KMS-11 (cell line): ENCODE measurements around the gene TMEM125.

Experiments used
- H2AFZ ChIP-seq: fragments of 200-600 bp; sonication (generic); 2 replicates; pipeline ENCODE4 v1.6.1; 2016; ENCODE audit warnings: antibody characterized with exemption, mixed run types, low read depth
- H3K27ac ChIP-seq: fragments of 200-600 bp; sonication (generic); 2 replicates; pipeline ENCODE4 v1.6.1; 2016; ENCODE audit warnings: mild to moderate bottlenecking, mixed run types
- H3K27me3 ChIP-seq: fragments of 200-600 bp; sonication (generic); 2 replicates; pipeline ENCODE4 v1.6.1; 2017; ENCODE audit warnings: mild to moderate bottlenecking, low read depth, mixed run types, moderate library complexity; ENCODE audit not compliant: insufficient read depth
- H3K36me3 ChIP-seq: fragments of 200-600 bp; sonication (generic); 2 replicates; pipeline ENCODE4 v1.6.1; 2017; ENCODE audit warnings: mild to moderate bottlenecking, mixed run types; ENCODE audit not compliant: insufficient read depth
- H3K4me1 ChIP-seq: fragments of 200-600 bp; sonication (generic); 2 replicates; pipeline ENCODE4 v1.6.1; 2016; ENCODE audit warnings: mild to moderate bottlenecking, low read depth, mixed run types; ENCODE audit not compliant: poor library complexity, severe bottlenecking
- H3K4me2 ChIP-seq: fragments of 200-600 bp; sonication (generic); 2 replicates; pipeline ENCODE4 v1.7.0; 2016; ENCODE audit warnings: mild to moderate bottlenecking, mixed run types
- H3K4me3 ChIP-seq: fragments of 200-600 bp; sonication (generic); IDR thresholded peaks from 2 replicates; pipeline ENCODE4 v1.6.1; 2017; ENCODE audit warnings: low read depth, low read length, mixed read lengths; ENCODE audit not compliant: insufficient read depth
- H3K79me2 ChIP-seq: fragments of 200-600 bp; sonication (generic); 2 replicates; pipeline ENCODE4 v1.6.1; 2016; ENCODE audit warnings: low read depth, mixed run types; ENCODE audit not compliant: insufficient read depth
- H3K9ac ChIP-seq: fragments of 200-600 bp; sonication (generic); 2 replicates; pipeline ENCODE4 v1.6.1; 2016; ENCODE audit warnings: mild to moderate bottlenecking, mixed run types
- H4K20me1 ChIP-seq: fragments of 200-600 bp; sonication (generic); 2 replicates; pipeline ENCODE4 v1.6.1; 2016; ENCODE audit warnings: mild to moderate bottlenecking, mixed run types; ENCODE audit not compliant: insufficient read depth
- TF ChIP-seq, protein P1 (sequence below): fragments of 200-600 bp; sonication (generic); conservative IDR thresholded peaks from 2 replicates; pipeline ENCODE4 v1.6.1; 2017; ENCODE audit warnings: low read depth, mild to moderate bottlenecking, antibody characterized with exemption, low read length, moderate library complexity, mixed read lengths

TMEM125 gene

DNA sequence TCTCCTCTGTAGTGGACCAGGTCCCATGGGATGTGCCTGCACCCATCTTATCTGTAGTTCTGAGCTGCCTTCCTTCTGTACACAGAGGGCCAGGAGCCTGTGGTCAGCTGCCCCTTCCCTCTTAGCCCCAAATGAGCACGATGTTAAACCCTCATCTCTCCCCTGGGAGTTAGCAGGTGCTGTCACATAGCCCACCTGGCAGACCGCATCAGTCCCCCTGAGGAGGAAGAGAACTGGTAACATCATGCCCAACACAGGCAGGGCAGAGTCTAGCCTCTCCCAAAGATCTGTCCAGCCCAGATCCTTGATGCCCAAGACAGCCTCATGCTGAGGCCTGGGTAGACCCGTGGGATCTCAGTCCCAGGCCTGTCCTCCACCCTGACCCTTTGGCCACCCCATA, 35.7 kb downstream of the TMEM125 start:
- Histone ChIP-seq H4K20me1 (no peaks in the 10 kb centered on the region), H3K4me2 (no peak overlapping the region), H3K9ac (no peak overlapping the region)

DNA sequence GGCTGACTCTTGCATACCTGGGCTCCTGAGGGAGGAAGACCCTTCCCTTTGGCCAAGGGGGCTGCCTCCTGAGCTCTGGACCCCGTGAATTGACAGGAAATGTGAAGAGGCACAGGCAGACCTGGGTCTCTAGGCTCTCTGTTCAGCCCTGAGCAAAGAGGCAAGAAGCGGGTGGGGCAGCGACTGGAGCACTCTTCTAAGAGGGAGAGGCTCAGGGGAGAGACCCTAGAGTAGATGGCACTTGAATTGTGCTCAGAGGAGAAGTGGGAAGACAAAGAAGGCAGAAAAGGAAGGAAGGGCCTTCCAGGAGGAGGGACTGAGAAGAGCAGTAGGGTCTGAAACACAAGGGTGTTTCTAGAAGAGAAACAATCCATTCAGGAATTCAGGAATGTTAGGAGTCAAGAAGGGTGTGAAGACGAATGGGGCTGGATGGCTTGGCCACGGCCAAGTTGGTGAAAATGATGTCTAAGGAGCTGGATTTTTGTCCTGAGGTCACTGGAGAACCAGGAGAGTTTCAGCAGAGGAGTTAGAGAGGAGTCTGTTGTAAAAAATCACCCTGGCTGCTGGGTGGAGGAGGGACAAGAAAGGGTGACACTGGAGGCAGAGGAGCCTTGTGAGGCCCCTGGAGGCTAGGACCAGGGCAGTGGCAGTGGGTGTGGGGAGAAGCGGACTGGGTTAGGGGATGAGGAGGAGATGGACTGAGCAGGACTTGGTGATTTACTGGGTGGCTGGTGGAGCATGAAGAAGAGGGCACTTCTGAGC, 36.3 kb downstream of the TMEM125 start:
- Histone ChIP-seq H3K4me3 (no peak overlapping the region), H3K27me3 (no peaks in the 10 kb centered on the region; the same call in 1 of the 2 replicates), H3K4me2 (no peak overlapping the region), H3K79me2 (no peaks in the 10 kb centered on the region), H2AFZ (no peak overlapping the region), H3K4me1 (no peaks in the 10 kb centered on the region), H3K36me3 (no peaks in the 10 kb centered on the region), H4K20me1 (no peaks in the 10 kb centered on the region), H3K27ac (no peak overlapping the region), H3K9ac (no peak overlapping the region)
- TF ChIP-seq, protein P1, sequence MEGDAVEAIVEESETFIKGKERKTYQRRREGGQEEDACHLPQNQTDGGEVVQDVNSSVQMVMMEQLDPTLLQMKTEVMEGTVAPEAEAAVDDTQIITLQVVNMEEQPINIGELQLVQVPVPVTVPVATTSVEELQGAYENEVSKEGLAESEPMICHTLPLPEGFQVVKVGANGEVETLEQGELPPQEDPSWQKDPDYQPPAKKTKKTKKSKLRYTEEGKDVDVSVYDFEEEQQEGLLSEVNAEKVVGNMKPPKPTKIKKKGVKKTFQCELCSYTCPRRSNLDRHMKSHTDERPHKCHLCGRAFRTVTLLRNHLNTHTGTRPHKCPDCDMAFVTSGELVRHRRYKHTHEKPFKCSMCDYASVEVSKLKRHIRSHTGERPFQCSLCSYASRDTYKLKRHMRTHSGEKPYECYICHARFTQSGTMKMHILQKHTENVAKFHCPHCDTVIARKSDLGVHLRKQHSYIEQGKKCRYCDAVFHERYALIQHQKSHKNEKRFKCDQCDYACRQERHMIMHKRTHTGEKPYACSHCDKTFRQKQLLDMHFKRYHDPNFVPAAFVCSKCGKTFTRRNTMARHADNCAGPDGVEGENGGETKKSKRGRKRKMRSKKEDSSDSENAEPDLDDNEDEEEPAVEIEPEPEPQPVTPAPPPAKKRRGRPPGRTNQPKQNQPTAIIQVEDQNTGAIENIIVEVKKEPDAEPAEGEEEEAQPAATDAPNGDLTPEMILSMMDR, result no peak

More for the DNA sequence above, 35.7 kb downstream of the TMEM125 start:
- H3K27me3 ChIP-seq, result no peaks in the 10 kb centered on the region; the same call in 1 of the 2 replicates
- no peaks in the 10 kb centered on the region for H3K79me2 ChIP-seq
- H2AFZ ChIP-seq, result no peak overlapping the region
- no peaks in the 10 kb centered on the region for H3K36me3 ChIP-seq
- no peak overlapping the region for H3K27ac ChIP-seq
- H3K4me1 ChIP-seq, result no peaks in the 10 kb centered on the region
- H3K4me3 ChIP-seq, result no peak overlapping the region
- TF ChIP-seq, protein P1, result no peak

DNA sequence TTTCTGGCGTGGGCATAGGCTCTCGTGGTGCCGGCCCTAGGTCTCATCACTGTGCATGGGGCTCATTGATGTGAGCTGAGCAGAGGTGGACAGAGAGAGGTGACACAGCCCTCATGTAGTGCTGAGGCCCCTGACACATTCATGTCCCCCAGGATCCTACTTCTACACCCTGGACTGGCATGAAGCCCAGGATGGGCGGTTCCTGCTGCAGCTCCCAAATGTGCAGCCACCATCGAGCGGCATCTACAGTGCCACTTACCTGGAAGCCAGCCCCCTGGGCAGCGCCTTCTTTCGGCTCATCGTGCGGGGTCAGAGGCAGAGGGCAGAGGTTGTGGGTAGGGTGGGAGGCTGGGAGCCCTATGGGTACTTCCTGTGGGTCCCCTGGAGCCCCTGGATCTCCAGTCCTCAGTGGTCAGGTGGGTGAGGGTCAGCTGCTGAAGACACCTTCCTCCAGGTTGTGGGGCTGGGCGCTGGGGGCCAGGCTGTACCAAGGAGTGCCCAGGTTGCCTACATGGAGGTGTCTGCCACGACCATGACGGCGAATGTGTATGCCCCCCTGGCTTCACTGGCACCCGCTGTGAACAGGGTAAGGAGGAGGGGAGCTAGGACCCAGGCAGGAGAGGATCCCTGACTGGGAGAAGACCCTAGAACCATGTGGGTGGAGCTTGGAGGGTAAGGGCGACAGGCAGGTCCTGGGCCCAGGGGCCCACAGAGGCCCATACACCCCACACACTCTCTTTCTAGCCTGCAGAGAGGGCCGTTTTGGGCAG, 37.1 kb downstream of the TMEM125 start:
- Histone ChIP-seq H3K4me2 (no peak overlapping the region), H2AFZ (no peak overlapping the region), H3K4me1 (no peaks in the 10 kb centered on the region), H3K27me3 (no peaks in the 10 kb centered on the region; the same call in 1 of the 2 replicates), H3K36me3 (no peaks in the 10 kb centered on the region), H3K9ac (no peak overlapping the region), H3K79me2 (no peaks in the 10 kb centered on the region), H3K27ac (no peak overlapping the region), H3K4me3 (no peak overlapping the region), H4K20me1 (no peaks in the 10 kb centered on the region)
- TF ChIP-seq, protein P1, result no peak

DNA sequence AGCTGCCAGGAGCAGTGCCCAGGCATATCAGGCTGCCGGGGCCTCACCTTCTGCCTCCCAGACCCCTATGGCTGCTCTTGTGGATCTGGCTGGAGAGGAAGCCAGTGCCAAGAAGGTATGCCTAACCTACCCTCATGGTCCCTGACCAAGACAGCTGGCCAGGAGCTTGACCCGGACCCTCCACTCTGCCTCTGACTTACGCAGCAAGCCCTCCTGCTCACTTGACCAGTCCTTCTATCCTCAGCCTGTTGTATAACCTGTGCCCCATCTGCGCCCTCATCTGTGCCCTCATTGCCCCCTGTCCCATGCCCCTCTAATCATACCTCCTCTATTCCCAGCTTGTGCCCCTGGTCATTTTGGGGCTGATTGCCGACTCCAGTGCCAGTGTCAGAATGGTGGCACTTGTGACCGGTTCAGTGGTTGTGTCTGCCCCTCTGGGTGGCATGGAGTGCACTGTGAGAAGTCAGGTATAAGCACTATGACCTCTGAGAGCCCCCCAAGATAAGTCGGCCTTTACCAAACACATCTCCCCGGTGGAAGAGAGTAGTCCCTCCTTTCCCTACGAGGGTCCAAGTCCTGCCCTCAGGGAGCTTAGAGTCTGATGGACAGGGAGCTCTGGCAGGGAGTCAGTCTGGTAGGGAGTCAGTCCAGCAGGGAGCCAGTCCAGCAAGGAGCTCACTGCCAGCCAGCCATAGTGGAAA, 37.8 kb downstream of the TMEM125 start:
- H3K4me2 ChIP-seq, result no peak overlapping the region
- no peak overlapping the region for H3K27ac ChIP-seq
- H3K36me3 ChIP-seq, result no peaks in the 10 kb centered on the region
- H3K9ac ChIP-seq, result no peak overlapping the region
- H4K20me1 ChIP-seq, result no peaks in the 10 kb centered on the region
- TF ChIP-seq, protein P1, result no peak
- no peak overlapping the region for H3K4me3 ChIP-seq
- no peak overlapping the region for H2AFZ ChIP-seq
- no peaks in the 10 kb centered on the region for H3K4me1 ChIP-seq
- H3K79me2 ChIP-seq, result no peaks in the 10 kb centered on the region
- no peaks in the 10 kb centered on the region; the same call in 1 of the 2 replicates for H3K27me3 ChIP-seq
